Keratinocyte (primary cell): Measurements from ENCODE around the gene PALM3.

Source experiments
- EZH2 ChIP-seq: IDR thresholded peaks from one replicate; pipeline ENCODE4 v1.6.1; 2012; ENCODE audit warnings: inconsistent platforms, mild to moderate bottlenecking, low read length, moderate library complexity
- TF ChIP-seq, protein P1 (sequence below), 3 experiments: IDR thresholded peaks in 1 of 3; conservative IDR thresholded peaks in 1 of 3; optimal IDR thresholded peaks in 1 of 3; 2 replicates in 2 of 3; 3 replicates in 1 of 3; pipeline versions ENCODE3 to v1.5.1; 2011; ENCODE audit warnings: low read length in 3 of 3, mild to moderate bottlenecking in 3 of 3, moderate library complexity in 2 of 3, control low read depth in 1 of 3, inconsistent platforms in 1 of 3; ENCODE audit not compliant: insufficient read depth in 2 of 3; ENCODE audit errors: extremely low read depth in 1 of 3

DNA sequence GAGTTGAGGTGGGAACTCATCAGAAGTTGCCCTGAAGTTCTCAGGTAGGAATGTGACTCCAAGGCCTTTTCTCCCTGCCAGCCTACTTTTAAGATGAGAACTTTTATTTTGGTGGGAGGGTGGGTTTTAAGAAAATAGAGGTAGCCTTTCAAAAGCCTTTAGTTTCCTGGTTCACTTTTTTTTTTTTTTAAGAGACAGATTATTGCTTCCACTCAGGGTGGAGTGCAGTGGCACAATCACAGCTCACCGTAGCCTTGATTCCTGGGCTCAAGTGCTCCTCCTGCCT is 20.7 kb upstream of the PALM3 start:
- no peak for TF ChIP-seq EZH2
- TF ChIP-seq, protein P1, sequence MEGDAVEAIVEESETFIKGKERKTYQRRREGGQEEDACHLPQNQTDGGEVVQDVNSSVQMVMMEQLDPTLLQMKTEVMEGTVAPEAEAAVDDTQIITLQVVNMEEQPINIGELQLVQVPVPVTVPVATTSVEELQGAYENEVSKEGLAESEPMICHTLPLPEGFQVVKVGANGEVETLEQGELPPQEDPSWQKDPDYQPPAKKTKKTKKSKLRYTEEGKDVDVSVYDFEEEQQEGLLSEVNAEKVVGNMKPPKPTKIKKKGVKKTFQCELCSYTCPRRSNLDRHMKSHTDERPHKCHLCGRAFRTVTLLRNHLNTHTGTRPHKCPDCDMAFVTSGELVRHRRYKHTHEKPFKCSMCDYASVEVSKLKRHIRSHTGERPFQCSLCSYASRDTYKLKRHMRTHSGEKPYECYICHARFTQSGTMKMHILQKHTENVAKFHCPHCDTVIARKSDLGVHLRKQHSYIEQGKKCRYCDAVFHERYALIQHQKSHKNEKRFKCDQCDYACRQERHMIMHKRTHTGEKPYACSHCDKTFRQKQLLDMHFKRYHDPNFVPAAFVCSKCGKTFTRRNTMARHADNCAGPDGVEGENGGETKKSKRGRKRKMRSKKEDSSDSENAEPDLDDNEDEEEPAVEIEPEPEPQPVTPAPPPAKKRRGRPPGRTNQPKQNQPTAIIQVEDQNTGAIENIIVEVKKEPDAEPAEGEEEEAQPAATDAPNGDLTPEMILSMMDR (optimal IDR thresholded peaks at IDR 0.05 in 1 of 3, IDR thresholded peaks at IDR 0.05 in 1 of 3, conservative IDR thresholded peaks at IDR 0.05 in 1 of 3; ENCODE audit: extremely low read depth in 1 of 3, insufficient read depth in 2 of 3, low read length in 3 of 3), result no peak
